NOMO-1 treated with dmso at 0.1 percent for 144 hours (cell line): ENCODE measurements around the gene KIAA1328.
"Not testable (repeated sequence)": the region's sequence is repeated elsewhere in the genome, so short reads cannot be mapped to it uniquely, and the experiment has no call there.

ENCODE experiments used
- DNase-seq: peaks from one replicate; lab custom pipeline; 2025; ENCODE audit not compliant: unreplicated experiment; lab: John Stamatoyannopoulos, UW

Gene KIAA1328

DNA sequence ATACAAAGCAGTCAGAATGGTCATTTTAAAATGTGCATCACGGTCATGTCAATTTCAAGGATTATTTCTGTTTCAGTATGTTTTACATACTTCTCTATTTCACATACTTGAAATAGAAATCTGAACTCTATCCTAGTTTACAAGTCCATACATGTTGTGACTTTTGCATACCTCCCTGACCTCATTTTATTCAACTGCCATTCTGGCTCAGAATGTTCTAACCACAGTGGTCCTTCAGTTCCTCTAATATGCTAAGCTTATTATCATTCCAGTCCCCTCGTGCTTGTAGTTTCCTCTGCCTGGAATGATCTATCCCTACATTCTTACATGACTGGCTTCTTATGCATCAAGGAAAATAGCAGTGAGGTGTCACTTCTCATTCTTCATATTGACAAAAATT lies 295.6 kb downstream of the KIAA1328 start:
- no peak for DNase-seq

GRCh38 chr18:37135177-37135576 lies 306.2 kb downstream of the KIAA1328 start:
- no peak for DNase-seq

GRCh38 chr18:37138456-37138855 lies 309.5 kb downstream of the KIAA1328 start:
- DNase-seq, result no peak

GRCh38 chr18:37139876-37140275 lies 310.9 kb downstream of the KIAA1328 start:
- DNase-seq, result no peak

- DNase-seq, result no peak
Measured at GRCh38 chr18:37144921-37145320, 316.0 kb downstream of the KIAA1328 start.

GRCh38 chr18:37156330-37156942 lies 327.5 kb downstream of the KIAA1328 start:
- DNase-seq, result no peak

DNA sequence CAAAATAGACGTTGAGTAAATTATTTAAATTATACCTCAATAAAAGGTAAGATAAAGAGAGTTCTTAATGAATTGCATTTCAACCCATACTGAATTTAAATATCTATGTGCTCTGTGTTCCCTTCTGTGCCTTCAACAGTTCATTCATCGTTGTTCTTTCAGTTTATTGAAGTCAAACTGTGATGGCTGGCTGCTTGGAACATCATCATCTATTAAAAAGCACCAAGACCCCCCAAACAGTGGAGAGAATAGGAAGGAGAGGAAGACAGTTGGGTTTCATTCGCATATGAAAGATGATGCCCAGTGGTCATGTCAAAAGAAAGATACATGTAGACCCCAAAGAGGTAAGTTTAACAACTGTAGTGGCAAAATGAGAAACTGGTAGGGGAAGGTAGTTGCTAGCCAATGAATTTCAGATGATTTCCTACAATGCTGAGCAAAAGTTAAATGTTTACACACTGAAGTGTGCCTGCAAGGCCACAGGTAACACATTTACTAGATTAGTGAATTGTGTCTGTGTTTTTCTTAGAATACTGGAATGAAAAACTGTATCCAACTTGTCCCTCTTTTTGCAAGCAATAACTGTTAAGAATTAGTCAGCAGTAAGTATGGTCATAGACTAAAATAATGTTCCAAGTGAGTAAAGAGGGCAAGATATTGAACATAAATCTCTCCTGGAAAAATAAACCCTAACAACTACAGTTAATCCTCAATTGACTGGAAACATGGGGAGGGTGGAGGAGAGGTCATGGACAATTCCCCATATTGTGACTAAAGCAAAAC lies 331.3 kb downstream of the KIAA1328 start:
- no peak for DNase-seq

- no peak for DNase-seq
Measured at GRCh38 chr18:37161491-37161890, 332.6 kb downstream of the KIAA1328 start.

DNA sequence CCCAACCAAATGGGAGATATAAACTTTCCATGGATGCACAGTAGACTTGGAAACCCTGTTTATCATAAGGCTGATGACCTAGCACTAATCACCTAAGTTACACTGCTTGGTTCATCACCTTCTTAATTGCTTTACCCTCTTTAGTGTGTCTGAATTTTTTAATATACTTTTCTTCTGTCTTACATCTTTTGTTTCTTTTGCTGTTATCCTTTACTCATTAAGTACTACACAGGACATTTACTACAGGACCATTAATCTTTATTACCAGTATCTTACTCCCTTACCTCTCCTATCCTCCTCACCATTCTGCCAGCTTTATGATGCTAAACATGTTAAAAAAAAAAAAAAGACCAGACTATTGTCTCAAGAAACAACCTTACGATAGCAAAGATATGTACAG lies 333.6 kb downstream of the KIAA1328 start:
- DNase-seq, result no peak

GRCh38 chr18:37163119-37163518 lies 334.2 kb downstream of the KIAA1328 start:
- DNase-seq, result no peak

GRCh38 chr18:37166491-37166890 lies 337.6 kb downstream of the KIAA1328 start:
- no peak for DNase-seq

DNA sequence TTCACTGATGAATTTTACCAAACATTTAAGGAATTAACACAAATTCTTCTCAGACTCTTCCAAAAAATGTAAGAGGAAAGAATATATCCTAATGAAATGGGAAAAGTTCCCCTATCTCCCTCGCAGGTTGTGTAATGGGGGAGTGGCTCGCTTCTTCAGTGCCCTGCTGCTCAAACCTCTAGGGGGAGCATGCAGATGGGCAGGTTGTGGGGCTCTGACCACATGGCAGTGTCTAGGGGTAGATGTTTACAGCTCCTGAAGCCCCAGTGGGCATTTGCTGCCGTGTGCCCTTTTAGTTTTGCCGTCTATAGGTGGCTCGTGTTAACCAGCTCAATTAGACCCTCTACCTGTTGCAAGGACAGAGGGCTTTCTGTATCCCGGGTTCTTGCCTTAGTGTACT lies 338.0 kb downstream of the KIAA1328 start:
- not testable (repeated sequence) for DNase-seq

- no peak for DNase-seq
Measured at GRCh38 chr18:37170984-37171383, 342.1 kb downstream of the KIAA1328 start.

DNA sequence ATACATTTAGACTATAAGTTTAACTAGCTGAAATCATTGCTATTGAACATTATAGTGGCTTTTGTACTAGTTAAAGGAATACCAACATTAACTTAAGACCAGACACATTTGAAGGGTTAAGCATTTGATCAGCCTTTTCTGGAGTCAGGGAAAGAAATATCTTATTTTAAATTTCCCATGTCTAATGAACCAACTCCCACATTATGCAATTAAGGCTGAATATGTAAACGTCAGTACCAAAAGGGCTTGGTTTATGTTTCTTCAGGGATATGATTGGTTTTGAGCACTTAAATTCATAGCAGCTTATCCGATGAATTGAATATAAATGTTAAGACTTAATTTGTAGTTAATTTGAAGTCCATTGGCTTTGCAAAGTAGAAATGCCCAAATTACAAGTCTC lies 344.5 kb downstream of the KIAA1328 start:
- DNase-seq, result no peak

DNA sequence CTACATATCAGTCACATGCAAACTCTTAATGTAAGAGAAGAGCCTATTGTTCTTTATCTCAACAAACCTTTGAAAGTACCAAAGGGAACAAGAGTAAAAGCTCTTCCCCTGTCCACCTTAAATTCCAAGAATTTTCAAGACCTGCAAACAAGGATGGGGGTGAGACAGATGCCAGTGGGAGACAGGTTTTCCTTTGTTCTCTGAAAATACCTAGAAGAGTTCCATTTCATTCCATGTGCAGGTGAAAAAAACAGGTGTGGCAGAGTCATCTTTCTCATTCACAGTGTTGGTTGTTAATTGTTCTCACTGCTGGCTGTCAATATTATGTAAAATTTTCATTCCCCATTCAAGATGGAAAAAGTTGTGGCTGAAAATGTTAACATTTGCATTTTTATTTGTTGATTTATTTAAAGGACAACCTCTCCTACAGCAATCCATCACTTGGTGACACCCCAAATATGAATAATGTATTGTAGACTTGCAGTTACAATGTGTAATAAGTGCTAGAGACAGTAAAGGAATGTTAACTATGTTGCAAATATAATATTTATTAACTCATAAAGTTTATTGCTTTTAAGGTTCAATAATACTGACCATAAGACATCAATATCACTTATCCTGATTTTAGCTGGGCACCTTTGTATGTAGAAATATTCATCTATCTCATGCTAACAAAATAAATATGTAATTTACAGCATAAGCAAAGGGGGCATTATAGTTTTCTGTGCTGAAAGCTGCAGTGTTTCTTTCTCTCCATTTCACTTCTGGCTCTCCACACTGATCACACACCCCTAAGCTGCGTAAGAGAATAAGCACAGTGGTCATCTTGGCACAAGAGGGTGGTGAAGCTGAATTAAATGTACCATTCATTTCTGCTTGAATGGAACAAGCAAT lies 347.0 kb downstream of the KIAA1328 start:
- DNase-seq, result no peak

DNA sequence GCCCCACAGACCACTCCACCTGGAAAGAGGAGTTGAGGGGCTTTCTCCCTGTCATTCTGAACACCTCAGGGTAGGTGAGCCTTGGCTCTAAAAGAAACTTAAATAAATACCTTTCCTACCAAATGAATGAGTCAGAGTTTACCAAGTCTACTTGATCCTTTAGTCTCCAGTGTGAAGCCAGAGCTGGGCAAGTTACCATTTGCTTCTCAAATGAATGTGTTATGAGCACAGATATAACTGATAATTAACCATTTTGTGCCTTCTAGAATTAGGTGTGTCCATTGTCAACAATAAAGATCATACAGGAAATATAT lies 347.7 kb downstream of the KIAA1328 start:
- DNase-seq, result no peak

DNA sequence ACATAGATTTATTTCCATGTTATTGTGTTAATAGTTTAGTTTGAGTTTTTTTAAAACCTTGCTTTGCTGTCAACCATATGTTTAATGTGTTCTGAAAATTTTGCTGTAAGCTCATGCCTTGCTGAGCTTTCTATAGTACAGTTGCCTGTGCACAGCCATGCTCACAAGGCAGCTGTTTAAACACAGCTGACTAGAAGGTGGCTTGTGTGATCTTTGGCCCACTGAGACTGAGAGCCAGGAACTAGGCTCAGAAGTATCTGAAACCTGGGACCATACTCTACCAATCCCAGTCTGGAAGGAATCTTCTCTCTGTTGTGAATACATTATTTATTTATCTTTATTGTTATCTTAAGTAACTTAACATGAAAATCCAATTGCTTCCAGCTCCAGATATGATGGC lies 350.5 kb downstream of the KIAA1328 start:
- no peak for DNase-seq

DNA sequence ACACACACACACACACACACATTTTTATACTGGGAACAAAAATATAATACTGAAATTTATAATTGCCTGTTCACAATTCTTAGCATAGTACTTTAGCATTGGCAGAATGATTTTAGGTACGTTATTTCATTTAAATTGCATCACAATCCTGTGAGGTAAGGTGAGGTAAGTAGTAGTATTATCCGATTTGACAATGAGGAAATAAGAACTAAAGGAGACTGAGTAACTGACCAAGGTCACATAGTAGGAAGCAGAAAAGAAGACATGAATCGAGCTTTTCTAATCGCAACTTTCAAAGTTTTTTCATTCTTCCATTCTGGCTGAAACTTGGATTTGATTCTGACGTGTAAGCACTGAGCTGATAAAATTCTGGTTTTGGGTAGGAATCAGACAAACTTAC lies 351.2 kb downstream of the KIAA1328 start:
- no peak for DNase-seq

DNA sequence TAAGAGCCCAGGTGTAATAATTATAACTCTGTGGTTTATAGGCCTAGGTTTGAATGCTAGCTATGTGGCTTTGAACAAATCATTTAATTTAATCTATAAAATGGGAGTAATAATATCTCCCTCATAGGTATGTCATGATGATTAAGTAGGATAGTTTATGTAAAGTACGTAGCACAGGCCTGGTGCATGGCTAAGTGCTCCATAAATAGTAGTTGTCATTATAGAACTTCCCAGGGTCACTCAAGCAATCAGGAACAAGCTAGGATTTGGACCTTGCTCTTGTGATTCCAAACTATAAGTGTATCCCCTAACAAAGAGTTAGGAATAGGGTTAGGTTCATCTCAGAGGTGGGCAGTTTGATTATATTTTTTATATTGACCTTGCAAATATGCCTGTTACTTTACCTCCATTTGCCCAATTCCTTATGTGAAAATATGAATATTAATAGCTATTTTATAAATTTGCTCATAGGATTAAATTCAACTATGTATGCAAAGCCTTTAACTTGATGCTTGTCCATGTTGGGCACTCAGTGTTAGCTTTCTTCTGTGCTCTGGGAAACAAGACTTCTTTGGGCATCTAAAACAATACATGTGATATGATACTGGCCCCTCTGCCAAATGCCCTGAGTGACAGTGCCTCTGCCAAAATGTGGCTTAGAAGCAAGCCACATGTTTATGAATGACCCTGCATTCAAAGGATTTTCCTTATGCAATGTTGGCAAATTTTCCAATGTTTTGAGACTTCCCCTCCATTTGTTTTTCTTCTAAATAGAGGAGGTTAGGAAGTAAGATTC lies 353.6 kb downstream of the KIAA1328 start:
- DNase-seq, result no peak

- DNase-seq, result no peak
Measured at GRCh38 chr18:37184209-37184868, 355.4 kb downstream of the KIAA1328 start.
